Esophagus squamous epithelium (tissue), 5 donors: ENCODE results near the gene SPC25. TPM values are rescaled to one million over a fixed set of nuclear protein-coding genes. Genes with fewer than 3 reads are reported as not detected.

Experiments
- DNase-seq: peaks from one replicate; lab custom pipeline; 2025; lab: John Stamatoyannopoulos, UW
- H3K27ac ChIP-seq, 4 donors: fragments of 200-600 bp; sonication (generic); one replicate each; pipeline ENCODE4 v1.5.1; 2016 to 2019; ENCODE audit warnings: mild to moderate bottlenecking in 1 of 4
- H3K27me3 ChIP-seq, 4 donors: fragments of 200-600 bp; sonication (generic); 1 replicate in 3 of 4; 2 replicates in 1 of 4; pipeline versions ENCODE4 v1.5.1 to v1.6.0; 2017 to 2021; ENCODE audit warnings: antibody characterized with exemption in 1 of 4
- H3K36me3 ChIP-seq, 3 donors: fragments of 200-600 bp; sonication (generic); one replicate each; pipeline ENCODE4 v1.5.1; 2016 to 2019
- H3K4me1 ChIP-seq, 3 donors: fragments of 200-600 bp; sonication (generic); one replicate each; pipeline ENCODE4 v1.5.1; 2017 to 2019
- H3K4me3 ChIP-seq, 4 donors: fragments of 200-600 bp; sonication (generic); 1 replicate in 3 of 4; 2 replicates in 1 of 4; pipeline ENCODE4 v1.5.1; 2016 to 2019; ENCODE audit warnings: mild to moderate bottlenecking in 2 of 4, moderate library complexity in 1 of 4
- H3K9me3 ChIP-seq, 3 donors: fragments of 200-600 bp; sonication (generic); one replicate each; pipeline ENCODE4 v1.5.1; 2016 to 2019
- POLR2A ChIP-seq, 4 donors: fragments of 450-650 bp; IDR thresholded peaks; one replicate each; pipeline ENCODE4 v1.6.1; 2017; ENCODE audit warnings: antibody characterized with exemption in 4 of 4, mild to moderate bottlenecking in 4 of 4, moderate library complexity in 3 of 4
- WGBS, 2 donors: methylation state at CpG; one replicate each; pipeline ENCODE4 v1.1.5; 2018; 5-methylcytosine and 5-hydroxymethylcytosine counted together
- intact Hi-C: fragments of 100-400 bp; cut with DNase I; formaldehyde crosslinking; loops from one replicate; pipeline ENCODE4 v1.15.0; 2022
- total RNA-seq, 4 donors: library from RNA; depleted of rRNA; stranded (reverse); fragments of >200 nt; gene quantifications; one replicate each; pipeline ENCODE4 v1.1.0, GENCODE V29; 2016
- TF ChIP-seq, protein P1 (sequence below), 6 experiments: fragments of 450-650 bp in 4 of 6; fragments of 200-600 bp in 2 of 6; sonication (generic) in 2 of 6; IDR thresholded peaks; one replicate each; pipeline ENCODE4 v1.5.1; 2016 to 2019; ENCODE audit warnings: antibody characterized with exemption in 6 of 6, mild to moderate bottlenecking in 4 of 6, moderate library complexity in 4 of 6
- donor health status: DM: yes; HTN: yes; CAD: no.

SPC25 gene
- total RNA-seq, 4 donors from 2014 or later, result 2.2 to 11.7 (median 4.2) TPM

GRCh38 chr2:168853471-168853870 lies 36.8 kb downstream of the SPC25 start:
- Histone ChIP-seq H3K4me3 (no peak overlapping the region), H3K27me3 (no peaks in the 10 kb centered on the region), H3K27ac (no peak overlapping the region), H3K36me3 (no peaks in the 10 kb centered on the region), H3K9me3 (no peaks in the 10 kb centered on the region), H3K4me1 (no peaks in the 10 kb centered on the region)
- DNase-seq, result no peak
- 92 to 100% methylated on average over 1 of the region's 1 CpG for WGBS, 2 donors
- intact Hi-C loops, result no loop called here
- TF ChIP-seq, protein P1, sequence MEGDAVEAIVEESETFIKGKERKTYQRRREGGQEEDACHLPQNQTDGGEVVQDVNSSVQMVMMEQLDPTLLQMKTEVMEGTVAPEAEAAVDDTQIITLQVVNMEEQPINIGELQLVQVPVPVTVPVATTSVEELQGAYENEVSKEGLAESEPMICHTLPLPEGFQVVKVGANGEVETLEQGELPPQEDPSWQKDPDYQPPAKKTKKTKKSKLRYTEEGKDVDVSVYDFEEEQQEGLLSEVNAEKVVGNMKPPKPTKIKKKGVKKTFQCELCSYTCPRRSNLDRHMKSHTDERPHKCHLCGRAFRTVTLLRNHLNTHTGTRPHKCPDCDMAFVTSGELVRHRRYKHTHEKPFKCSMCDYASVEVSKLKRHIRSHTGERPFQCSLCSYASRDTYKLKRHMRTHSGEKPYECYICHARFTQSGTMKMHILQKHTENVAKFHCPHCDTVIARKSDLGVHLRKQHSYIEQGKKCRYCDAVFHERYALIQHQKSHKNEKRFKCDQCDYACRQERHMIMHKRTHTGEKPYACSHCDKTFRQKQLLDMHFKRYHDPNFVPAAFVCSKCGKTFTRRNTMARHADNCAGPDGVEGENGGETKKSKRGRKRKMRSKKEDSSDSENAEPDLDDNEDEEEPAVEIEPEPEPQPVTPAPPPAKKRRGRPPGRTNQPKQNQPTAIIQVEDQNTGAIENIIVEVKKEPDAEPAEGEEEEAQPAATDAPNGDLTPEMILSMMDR (IDR thresholded peaks at IDR 0.05), result no peak
- TF ChIP-seq POLR2A (IDR thresholded peaks at IDR 0.05), result no peak

DNA sequence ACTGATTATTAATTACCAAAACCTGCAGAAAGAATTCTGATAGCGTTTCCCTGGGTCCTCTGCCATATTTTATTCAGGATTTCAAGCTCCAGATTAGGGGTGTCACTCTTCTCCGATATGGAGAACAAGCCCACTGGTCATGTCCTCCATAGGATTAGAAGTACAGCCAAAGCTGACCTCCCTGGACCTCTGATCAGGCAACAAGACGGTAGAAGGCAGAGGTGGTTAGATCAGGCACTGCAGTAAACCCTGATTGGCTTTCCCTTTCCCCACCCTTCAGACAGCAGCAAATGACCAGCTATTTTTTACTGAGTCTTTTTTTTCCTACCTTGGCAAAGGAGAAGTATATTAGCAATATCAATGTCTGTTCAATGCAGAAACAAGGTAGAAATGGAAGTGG lies 37.7 kb downstream of the SPC25 start:
- Histone ChIP-seq H3K4me1 (no peaks in the 10 kb centered on the region), H3K27me3 (no peaks in the 10 kb centered on the region), H3K9me3 (no peaks in the 10 kb centered on the region), H3K27ac (no peak overlapping the region), H3K4me3 (no peak overlapping the region), H3K36me3 (no peaks in the 10 kb centered on the region)
- no peak for DNase-seq
- intact Hi-C loops, result no loop called here
- WGBS, 2 donors, result 33 to 70% methylated on average over 3 of the region's 3 CpGs
- no peak for TF ChIP-seq POLR2A (IDR thresholded peaks at IDR 0.05)
- TF ChIP-seq, protein P1 (IDR thresholded peaks at IDR 0.05), result no peak

- no peaks in the 10 kb centered on the region for H3K4me1 ChIP-seq
- H3K9me3 ChIP-seq, result no peaks in the 10 kb centered on the region
- no peak overlapping the region for H3K4me3 ChIP-seq
- DNase-seq, result no peak
- no peaks in the 10 kb centered on the region for H3K27me3 ChIP-seq
- intact Hi-C loops, result no loop called here
- WGBS, 2 donors, result 61 to 70% methylated on average over 4 of the region's 5 CpGs
- no peaks in the 10 kb centered on the region for H3K36me3 ChIP-seq
- no peak for TF ChIP-seq POLR2A (IDR thresholded peaks at IDR 0.05)
- TF ChIP-seq, protein P1 (IDR thresholded peaks at IDR 0.05), result no peak
- H3K27ac ChIP-seq, result no peak overlapping the region
Observed at GRCh38 chr2:168851674-168852320, 38.4 kb downstream of the SPC25 start.

GRCh38 chr2:168850846-168851245 lies 39.4 kb downstream of the SPC25 start:
- no peaks in the 10 kb centered on the region for H3K36me3 ChIP-seq

DNA sequence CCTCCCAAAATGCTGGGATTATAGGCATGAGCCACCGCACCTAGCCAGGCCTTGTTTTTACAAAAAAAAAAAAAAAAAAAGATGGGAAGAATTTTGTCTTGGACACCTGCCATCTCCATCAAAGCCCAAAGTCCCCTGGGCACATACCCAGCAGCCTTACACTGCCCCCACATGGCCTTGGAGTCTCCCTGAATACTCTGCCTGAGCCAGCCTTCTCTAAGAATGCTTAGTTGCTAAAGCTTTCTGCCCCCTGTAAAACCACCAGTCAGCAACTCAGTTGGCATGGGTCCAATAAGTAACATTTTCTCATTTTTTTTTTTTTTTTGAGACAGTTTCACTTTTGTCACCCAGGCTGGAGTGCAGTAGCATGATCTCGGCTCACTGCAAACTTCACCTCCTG lies 40.6 kb downstream of the SPC25 start:
- Histone ChIP-seq H3K27ac (no peak overlapping the region), H3K9me3 (no peaks in the 10 kb centered on the region), H3K36me3 (no peaks in the 10 kb centered on the region), H3K4me3 (no peak overlapping the region), H3K4me1 (no peaks in the 10 kb centered on the region), H3K27me3 (no peaks in the 10 kb centered on the region)
- no peak for DNase-seq
- intact Hi-C loops, result no loop called here
- 40 to 77% methylated on average over 1 to 2 of the region's 2 CpGs for WGBS, 2 donors
- no peak for TF ChIP-seq POLR2A (IDR thresholded peaks at IDR 0.05)
- TF ChIP-seq, protein P1 (IDR thresholded peaks at IDR 0.05), result no peak

More at GRCh38 chr2:168850846-168851245, 39.4 kb downstream of the SPC25 start:
- no peak for DNase-seq
- no peaks in the 10 kb centered on the region for H3K27me3 ChIP-seq
- no peak overlapping the region for H3K27ac ChIP-seq
- H3K4me3 ChIP-seq, result no peak overlapping the region
- no peaks in the 10 kb centered on the region for H3K9me3 ChIP-seq
- intact Hi-C loops, result no loop called here
- H3K4me1 ChIP-seq, result no peaks in the 10 kb centered on the region
- TF ChIP-seq, protein P1 (IDR thresholded peaks at IDR 0.05), result no peak
- no peak for TF ChIP-seq POLR2A (IDR thresholded peaks at IDR 0.05)
